Chondrocyte (in vitro differentiated cells): ENCODE measurements around the gene TTC32. TPM values are rescaled to one million over a fixed set of nuclear protein-coding genes. Genes with fewer than 3 reads are reported as not detected.
"Not testable (repeated sequence)": the region's sequence is repeated elsewhere in the genome, so short reads cannot be mapped to it uniquely, and the experiment has no call there.

Experiments
- DNase-seq: peaks from one replicate; pipeline ENCODE4 v3.0.0; 2021; ENCODE audit warnings: mixed read lengths, low spot score
- H3K27ac Mint-ChIP-seq: one replicate; pipeline ENCODE4 v1.8.0; 2021; ENCODE audit warnings: mild to moderate bottlenecking, moderate library complexity, mixed read lengths; ENCODE audit not compliant: unreplicated experiment
- H3K27me3 Mint-ChIP-seq: 2 replicates; pipeline ENCODE4 v1.8.0; 2021; ENCODE audit warnings: low read depth, mixed read lengths
- H3K36me3 Mint-ChIP-seq: 2 replicates; pipeline ENCODE4 v1.8.0; 2021; ENCODE audit warnings: low read depth, mixed read lengths
- H3K4me1 Mint-ChIP-seq: 2 replicates; pipeline ENCODE4 v1.8.0; 2021; ENCODE audit warnings: low read depth, mild to moderate bottlenecking, mixed read lengths
- H3K4me3 Mint-ChIP-seq: one replicate; pipeline ENCODE4 v1.8.0; 2021; ENCODE audit warnings: mild to moderate bottlenecking, moderate library complexity, mixed read lengths; ENCODE audit not compliant: unreplicated experiment
- H3K9me3 Mint-ChIP-seq: 2 replicates; pipeline ENCODE4 v1.8.0; 2021; ENCODE audit warnings: low read depth, mixed read lengths
- total RNA-seq: library from RNA; stranded (reverse); gene quantifications from 3 replicates; pipeline ENCODE4 v1.2.1, GENCODE V29; 2021
- TF ChIP-seq, protein P1 (sequence below): fragments of 200-600 bp; sonication (generic); IDR thresholded peaks from 2 replicates; pipeline ENCODE4 v1.5.0; 2021; ENCODE audit warnings: antibody characterized with exemption, mild to moderate bottlenecking, moderate library complexity

Gene TTC32
- total RNA-seq, 1 donor from 2014 or later: 6.7 TPM

DNA sequence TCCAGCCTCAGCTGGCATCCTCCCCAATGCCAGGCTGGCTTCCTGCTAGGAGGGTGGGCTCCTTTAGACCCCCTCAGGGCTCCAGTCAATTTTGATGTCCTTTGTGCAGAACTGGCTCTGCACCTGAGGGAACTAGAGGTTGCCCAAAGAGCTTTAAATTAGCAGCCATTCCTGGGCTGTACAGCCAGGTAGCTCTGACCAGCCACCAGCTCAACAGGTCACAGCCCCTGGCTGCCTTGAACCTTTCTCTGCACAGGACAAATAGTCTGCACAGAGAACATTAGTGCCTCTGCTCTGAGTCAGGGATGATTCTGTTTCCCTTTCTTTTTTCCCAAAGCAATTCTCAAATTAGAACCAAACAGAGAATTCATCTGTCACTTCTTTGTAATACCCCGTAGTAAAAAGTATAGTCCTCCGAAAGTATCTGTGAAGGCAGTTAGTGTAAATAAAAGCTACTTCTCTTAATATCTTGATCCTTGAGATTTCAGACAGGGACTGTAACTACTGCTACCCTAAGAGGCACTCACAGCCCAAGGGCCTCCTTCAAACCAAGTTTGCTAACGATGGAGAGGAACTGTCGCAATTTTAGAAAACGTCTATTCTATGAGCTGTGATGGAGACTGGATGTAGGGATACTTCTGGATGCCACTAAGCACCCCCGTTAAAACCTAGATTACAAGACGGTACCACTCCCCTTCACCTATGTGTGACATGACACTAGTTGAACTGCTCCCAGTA is 3.0 kb downstream of the TTC32 start:
- H3K4me1 Mint-ChIP-seq: peaks cover 50% of the 10 kb centered on the region

DNA sequence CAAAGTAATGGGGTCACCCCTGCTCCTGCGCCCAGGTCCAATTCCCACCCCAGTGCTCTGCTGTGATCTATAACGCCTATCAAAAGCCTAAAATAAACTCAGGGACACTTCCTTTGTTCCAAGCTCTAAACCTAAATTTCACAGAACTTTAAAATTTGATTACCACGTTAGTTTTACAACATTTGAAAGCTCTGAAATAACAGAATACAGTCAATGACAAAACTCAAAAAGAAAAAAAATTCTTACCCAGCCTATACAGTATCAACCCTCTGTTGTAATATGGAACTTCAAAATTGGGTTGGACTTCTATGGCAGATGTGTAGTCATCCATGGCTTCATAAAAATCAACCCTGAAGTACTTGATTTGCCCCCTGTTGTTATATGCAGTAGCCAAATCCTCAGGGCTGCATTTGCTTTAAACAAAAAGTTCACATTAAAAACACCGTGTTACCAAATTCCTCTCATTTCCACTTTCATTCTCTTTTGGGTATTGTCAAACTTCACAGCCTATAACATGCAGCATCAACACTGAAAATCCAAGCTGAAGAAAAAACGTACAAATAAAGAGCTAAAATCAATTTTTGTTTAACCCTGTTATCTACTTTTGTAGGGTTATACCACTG is 4.0 kb downstream of the TTC32 start:
- TF ChIP-seq, protein P1, sequence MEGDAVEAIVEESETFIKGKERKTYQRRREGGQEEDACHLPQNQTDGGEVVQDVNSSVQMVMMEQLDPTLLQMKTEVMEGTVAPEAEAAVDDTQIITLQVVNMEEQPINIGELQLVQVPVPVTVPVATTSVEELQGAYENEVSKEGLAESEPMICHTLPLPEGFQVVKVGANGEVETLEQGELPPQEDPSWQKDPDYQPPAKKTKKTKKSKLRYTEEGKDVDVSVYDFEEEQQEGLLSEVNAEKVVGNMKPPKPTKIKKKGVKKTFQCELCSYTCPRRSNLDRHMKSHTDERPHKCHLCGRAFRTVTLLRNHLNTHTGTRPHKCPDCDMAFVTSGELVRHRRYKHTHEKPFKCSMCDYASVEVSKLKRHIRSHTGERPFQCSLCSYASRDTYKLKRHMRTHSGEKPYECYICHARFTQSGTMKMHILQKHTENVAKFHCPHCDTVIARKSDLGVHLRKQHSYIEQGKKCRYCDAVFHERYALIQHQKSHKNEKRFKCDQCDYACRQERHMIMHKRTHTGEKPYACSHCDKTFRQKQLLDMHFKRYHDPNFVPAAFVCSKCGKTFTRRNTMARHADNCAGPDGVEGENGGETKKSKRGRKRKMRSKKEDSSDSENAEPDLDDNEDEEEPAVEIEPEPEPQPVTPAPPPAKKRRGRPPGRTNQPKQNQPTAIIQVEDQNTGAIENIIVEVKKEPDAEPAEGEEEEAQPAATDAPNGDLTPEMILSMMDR: no peak
- Mint-ChIP-seq H3K27me3 (no peaks in the 10 kb centered on the region), H3K9me3 (no peaks in the 10 kb centered on the region), H3K4me3 (no peak overlapping the region), H3K4me1 (peaks cover 49% of the 10 kb centered on the region), H3K36me3 (peaks cover 2% of the 10 kb centered on the region), H3K27ac (no peak overlapping the region)
- DNase-seq: no peak

More for the DNA sequence above, 3.0 kb downstream of the TTC32 start:
- no peak overlapping the region for H3K27ac Mint-ChIP-seq
- H3K27me3 Mint-ChIP-seq: no peaks in the 10 kb centered on the region
- no peak overlapping the region for H3K4me3 Mint-ChIP-seq
- DNase-seq: no peak
- TF ChIP-seq, protein P1: no peak
- H3K9me3 Mint-ChIP-seq: no peaks in the 10 kb centered on the region
- H3K36me3 Mint-ChIP-seq: peaks cover 2% of the 10 kb centered on the region

DNA sequence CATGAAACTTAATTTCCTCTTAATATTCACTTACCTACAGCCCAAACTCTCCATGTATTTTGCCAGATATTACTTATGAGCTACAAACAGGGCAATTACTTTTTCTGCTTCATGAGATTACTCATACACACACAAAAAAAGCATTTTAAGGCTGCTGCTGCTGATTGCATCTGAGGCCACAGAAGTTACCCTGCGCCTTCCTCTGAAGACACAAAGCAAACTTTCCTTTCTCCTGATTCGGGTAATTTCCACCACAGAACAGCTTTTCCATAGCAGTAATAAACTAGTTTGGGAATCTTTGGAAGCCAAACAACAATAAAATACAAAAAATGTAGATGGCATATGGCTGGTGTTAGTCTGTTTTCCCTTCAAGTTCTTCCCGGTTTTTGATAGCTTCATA is 6.2 kb downstream of the TTC32 start:
- H3K27ac Mint-ChIP-seq: no peak overlapping the region

DNA sequence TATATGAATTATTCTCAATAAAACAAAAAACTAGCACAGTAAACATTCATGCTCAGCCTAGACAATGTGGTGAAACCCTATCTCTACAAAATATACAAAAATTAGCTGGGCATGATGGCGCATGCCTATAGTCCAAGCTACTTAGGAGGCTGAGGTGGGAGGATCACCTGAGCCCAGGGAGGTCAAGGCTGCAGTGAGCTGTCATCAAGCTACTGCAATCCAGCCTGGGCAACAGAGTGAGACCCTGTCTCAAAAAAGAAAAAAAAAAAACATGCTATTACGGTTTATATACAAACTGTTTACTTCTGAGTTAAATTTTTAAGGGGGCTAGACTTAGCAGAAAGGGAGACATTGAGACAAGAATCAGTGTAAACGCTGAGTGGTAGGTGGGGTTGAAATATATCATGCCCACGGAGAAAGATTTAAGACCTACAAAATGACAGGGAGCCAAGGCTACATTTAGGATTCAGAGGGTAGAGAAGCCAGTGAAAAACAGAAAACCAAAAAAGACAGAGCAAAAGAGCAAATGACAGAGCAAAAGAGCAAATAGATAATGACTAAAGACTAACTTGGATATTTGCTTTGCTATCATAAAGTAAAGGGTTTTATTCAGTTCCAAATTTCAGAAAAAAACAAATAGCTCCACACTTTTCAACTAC is 7.5 kb downstream of the TTC32 start:
- H3K4me1 Mint-ChIP-seq: peaks cover 39% of the 10 kb centered on the region
- H3K9me3 Mint-ChIP-seq: no peaks in the 10 kb centered on the region
- H3K27ac Mint-ChIP-seq: no peak overlapping the region
- TF ChIP-seq, protein P1: no peak
- H3K27me3 Mint-ChIP-seq: no peaks in the 10 kb centered on the region
- no peak for DNase-seq
- H3K36me3 Mint-ChIP-seq: peaks cover 2% of the 10 kb centered on the region
- no peak overlapping the region for H3K4me3 Mint-ChIP-seq

More for the DNA sequence above, 6.2 kb downstream of the TTC32 start:
- Mint-ChIP-seq H3K4me1 (peaks cover 42% of the 10 kb centered on the region), H3K27me3 (no peaks in the 10 kb centered on the region), H3K9me3 (no peaks in the 10 kb centered on the region), H3K36me3 (peaks cover 2% of the 10 kb centered on the region), H3K4me3 (no peak overlapping the region)
- no peak for DNase-seq
- TF ChIP-seq, protein P1: no peak

DNA sequence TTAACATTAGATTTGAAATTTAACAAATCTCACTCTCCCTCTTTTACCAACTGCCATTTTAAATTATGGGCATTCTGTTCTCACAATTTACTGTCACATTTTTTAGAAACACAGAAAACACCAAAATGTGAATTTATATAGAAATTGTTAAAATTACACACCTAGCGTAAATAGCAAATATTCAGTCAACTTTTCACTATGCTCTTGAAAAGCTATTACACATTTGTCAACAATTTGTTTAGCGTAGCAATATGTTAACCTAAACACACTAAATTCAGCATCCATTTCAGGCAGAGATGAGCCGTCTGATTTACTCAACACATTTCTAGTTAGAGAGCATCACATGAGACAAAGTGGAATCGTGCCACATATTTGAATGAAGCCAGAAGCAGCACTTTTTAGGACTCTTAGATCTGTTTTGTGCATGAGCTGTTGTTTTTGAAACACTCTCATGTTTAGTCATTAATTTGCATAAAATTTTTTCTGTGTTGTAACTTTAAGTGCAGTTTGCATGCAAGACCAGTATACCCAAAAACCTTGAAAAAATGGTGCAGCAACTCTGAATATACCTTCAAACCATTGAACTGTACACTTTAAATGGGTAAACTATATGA is 8.2 kb downstream of the TTC32 start:
- H3K4me3 Mint-ChIP-seq: no peak overlapping the region
- no peaks in the 10 kb centered on the region for H3K9me3 Mint-ChIP-seq
- TF ChIP-seq, protein P1: no peak
- no peak for DNase-seq
- H3K27ac Mint-ChIP-seq: no peak overlapping the region
- peaks cover 2% of the 10 kb centered on the region for H3K36me3 Mint-ChIP-seq
- no peaks in the 10 kb centered on the region for H3K27me3 Mint-ChIP-seq
- H3K4me1 Mint-ChIP-seq: peaks cover 35% of the 10 kb centered on the region

DNA sequence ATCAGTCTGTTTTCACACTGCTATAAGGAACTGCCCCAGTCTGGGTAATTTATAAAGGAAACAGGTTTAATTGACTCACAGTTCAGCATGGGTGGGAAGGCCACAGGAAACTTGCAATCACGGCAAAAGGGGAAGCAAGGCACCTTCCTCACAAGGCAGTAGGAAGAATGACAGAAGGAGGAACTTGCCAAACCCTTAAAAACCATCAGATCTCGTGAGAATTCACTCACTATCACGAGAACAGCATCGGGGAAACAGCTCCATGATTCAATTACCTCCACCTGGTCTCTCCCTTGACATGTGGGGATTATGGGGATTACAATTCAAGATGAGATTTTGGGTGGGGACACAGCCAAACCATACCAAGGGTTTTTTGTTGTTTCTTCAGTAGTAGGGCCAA is 9.8 kb downstream of the TTC32 start:
- H3K4me1 Mint-ChIP-seq: peaks cover 28% of the 10 kb centered on the region
- not testable (repeated sequence) for H3K9me3 Mint-ChIP-seq, H3K27ac Mint-ChIP-seq, H3K4me3 Mint-ChIP-seq, H3K27me3 Mint-ChIP-seq, H3K36me3 Mint-ChIP-seq, DNase-seq
